Activated naive CD4-positive, alpha-beta T cell treated with anti-CD3 and anti-CD28 coated beads, Interleukin-2, amount 50 U/mL, for 24 hours (primary cell): ENCODE results near the gene CPAMD8.

ENCODE experiments used
- H3K27ac Mint-ChIP-seq: one replicate; pipeline ENCODE4 v1.8.0; 2021; ENCODE audit warnings: mild to moderate bottlenecking, mixed read lengths
- H3K27me3 Mint-ChIP-seq: one replicate; pipeline ENCODE4 v1.8.0; 2021; ENCODE audit warnings: mixed read lengths
- H3K36me3 Mint-ChIP-seq: one replicate; pipeline ENCODE4 v1.8.0; 2021; ENCODE audit warnings: mixed read lengths
- H3K4me1 Mint-ChIP-seq: one replicate; pipeline ENCODE4 v1.8.0; 2021; ENCODE audit warnings: mixed read lengths
- H3K4me3 Mint-ChIP-seq: one replicate; pipeline ENCODE4 v1.8.0; 2021; ENCODE audit warnings: mild to moderate bottlenecking, mixed read lengths
- H3K9me3 Mint-ChIP-seq: one replicate; pipeline ENCODE4 v1.8.0; 2021; ENCODE audit warnings: mixed read lengths

CPAMD8 gene

GRCh38 chr19:16904599-16904998, 122.0 kb downstream of the CPAMD8 start:
- no peak overlapping the region for H3K27ac Mint-ChIP-seq
- H3K4me1 Mint-ChIP-seq, result peaks cover 5% of the 10 kb centered on the region
- no peaks in the 10 kb centered on the region for H3K27me3 Mint-ChIP-seq
- no peaks in the 10 kb centered on the region for H3K9me3 Mint-ChIP-seq
- H3K36me3 Mint-ChIP-seq, result no peaks in the 10 kb centered on the region
- no peak overlapping the region for H3K4me3 Mint-ChIP-seq

DNA sequence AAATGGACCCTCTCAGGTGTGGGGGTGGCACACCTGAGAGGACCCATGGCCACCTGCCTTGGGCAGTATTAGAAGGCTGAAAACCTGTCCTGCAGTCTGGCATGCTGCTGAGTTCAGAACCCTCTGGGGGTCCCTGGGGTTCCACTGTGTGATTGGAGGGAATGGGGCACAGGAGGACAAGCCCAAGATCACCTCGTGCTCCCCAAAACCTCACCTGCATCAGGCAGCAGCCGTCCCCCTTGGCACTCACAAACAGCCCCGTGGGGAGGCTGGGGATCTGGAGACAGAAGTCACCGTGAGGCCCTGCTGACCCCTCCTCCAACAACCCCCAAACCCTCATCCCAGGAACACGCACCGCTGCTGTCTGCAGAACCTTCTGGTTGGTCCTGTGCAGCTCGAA, 123.3 kb downstream of the CPAMD8 start:
- Mint-ChIP-seq H3K27me3 (peaks cover 4% of the 10 kb centered on the region), H3K4me1 (peaks cover 15% of the 10 kb centered on the region), H3K36me3 (no peaks in the 10 kb centered on the region), H3K27ac (no peak overlapping the region), H3K4me3 (no peak overlapping the region), H3K9me3 (no peaks in the 10 kb centered on the region)

DNA sequence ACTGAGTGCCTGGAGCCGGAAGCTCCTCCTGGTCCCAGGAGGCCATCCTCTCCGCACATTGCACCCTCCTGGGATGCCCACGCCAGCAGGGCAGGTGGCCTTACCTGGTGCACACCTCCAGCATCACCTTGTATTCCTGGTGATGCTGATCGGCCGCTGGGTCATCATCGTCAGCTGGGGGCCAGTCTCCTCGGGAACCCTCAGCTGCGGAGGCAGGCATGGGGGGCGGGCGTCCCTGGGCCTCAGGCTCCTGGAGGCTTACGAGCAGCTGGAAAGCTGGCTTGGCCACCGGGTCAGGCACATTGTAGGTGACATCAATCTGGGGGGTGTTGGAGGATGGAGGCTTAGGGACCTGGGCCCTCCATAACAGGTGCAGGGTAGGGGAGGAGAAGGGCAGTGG, 124.1 kb downstream of the CPAMD8 start:
- Mint-ChIP-seq H3K27me3 (peaks cover 5% of the 10 kb centered on the region), H3K36me3 (no peaks in the 10 kb centered on the region), H3K27ac (no peak overlapping the region), H3K9me3 (no peaks in the 10 kb centered on the region), H3K4me3 (no peak overlapping the region), H3K4me1 (peaks cover 17% of the 10 kb centered on the region)

DNA sequence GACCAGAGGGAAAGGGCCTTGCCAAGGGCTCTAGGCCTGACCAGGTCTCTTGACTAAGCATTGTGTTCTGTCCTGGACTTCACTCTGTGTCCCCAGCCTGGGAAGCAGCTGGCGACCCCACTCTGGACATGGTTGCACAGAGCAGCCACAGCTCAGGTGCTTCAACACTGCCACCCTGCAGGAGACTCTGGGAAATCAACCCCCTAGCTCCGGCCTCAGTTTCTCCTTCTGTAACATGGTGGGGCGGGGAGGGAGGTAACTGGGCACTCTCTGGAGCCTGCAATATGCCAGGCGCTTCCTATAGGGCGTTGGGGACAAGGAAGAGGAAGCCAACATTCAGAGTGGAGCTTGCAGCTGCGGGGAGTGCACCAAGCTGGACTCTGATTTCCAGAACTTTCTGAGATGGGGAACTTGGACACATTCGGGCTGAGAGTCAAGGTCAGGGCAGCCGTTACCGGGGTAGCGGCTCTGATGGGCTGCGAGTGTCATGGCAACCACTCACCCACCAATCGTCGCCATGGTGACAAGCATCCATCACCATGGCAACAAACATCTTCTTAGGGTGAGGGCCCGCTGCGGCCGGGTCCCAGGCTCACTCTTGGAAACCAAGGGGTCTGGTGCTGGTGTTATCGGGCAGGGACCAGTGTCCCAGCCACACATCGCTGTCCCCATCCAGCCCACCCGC, 125.0 kb downstream of the CPAMD8 start:
- H3K4me1 Mint-ChIP-seq, result peaks cover 17% of the 10 kb centered on the region
- H3K36me3 Mint-ChIP-seq, result no peaks in the 10 kb centered on the region
- H3K27me3 Mint-ChIP-seq, result peaks cover 5% of the 10 kb centered on the region
- no peak overlapping the region for H3K27ac Mint-ChIP-seq
- no peaks in the 10 kb centered on the region for H3K9me3 Mint-ChIP-seq
- H3K4me3 Mint-ChIP-seq, result no peak overlapping the region

- H3K4me1 Mint-ChIP-seq, result peaks cover 17% of the 10 kb centered on the region
- H3K4me3 Mint-ChIP-seq, result no peak overlapping the region
- H3K27ac Mint-ChIP-seq, result no peak overlapping the region
- H3K9me3 Mint-ChIP-seq, result no peaks in the 10 kb centered on the region
- no peaks in the 10 kb centered on the region for H3K36me3 Mint-ChIP-seq
- peaks cover 8% of the 10 kb centered on the region for H3K27me3 Mint-ChIP-seq
Observed at GRCh38 chr19:16899566-16900075, 127.0 kb downstream of the CPAMD8 start.

GRCh38 chr19:16898361-16899015, 128.1 kb downstream of the CPAMD8 start:
- Mint-ChIP-seq H3K27ac (peak overlapping the region; percentile 12), H3K36me3 (no peaks in the 10 kb centered on the region), H3K27me3 (peaks cover 10% of the 10 kb centered on the region), H3K4me1 (peaks cover 17% of the 10 kb centered on the region), H3K9me3 (no peaks in the 10 kb centered on the region), H3K4me3 (peak overlapping the region; percentile 62)

GRCh38 chr19:16897856-16898161, 128.8 kb downstream of the CPAMD8 start:
- Mint-ChIP-seq H3K4me1 (peaks cover 17% of the 10 kb centered on the region), H3K36me3 (no peaks in the 10 kb centered on the region), H3K4me3 (peak overlapping the region; percentile 62), H3K27ac (no peak overlapping the region), H3K27me3 (peaks cover 10% of the 10 kb centered on the region), H3K9me3 (no peaks in the 10 kb centered on the region)

DNA sequence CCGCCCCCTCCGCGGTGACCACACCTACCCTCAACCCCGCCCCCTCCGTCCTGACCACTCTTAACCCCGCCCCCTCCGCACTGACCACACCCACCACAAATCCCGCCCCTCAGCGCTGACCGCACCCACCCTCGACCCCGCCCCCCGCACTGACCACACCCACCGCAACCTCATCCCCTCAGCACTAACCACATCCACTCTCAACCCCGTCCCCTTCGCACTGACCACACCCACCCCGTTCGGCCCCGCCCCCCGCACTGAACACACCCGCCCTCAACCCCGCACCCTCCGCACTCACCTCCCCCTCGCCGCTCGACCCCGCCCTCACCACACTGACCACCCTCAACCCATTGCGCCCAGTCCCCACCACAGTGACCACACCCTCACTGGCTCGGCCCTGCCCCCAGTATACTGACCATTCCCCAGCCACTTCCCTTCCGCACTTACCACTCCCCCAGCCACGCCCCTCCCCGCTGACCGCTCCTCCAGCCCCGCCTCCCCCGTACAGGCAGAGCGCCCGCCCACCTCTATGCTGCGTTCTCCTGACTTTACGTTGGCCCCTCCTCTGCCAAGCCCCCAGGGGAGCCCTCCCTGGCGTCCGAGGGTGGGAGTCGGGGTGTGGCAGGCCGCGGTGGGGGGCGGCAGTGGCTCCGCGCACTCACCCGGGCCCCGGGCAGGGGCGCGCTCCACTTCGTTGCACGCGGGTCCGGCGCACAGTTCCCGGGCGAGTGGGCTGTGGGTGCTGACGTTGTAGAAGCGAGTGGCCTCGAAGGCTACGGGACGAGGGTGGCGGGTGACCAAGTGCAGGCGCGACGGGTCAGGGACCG, 129.4 kb downstream of the CPAMD8 start:
- H3K27ac Mint-ChIP-seq, result no peak overlapping the region
- H3K4me1 Mint-ChIP-seq, result peaks cover 17% of the 10 kb centered on the region
- H3K27me3 Mint-ChIP-seq, result peaks cover 12% of the 10 kb centered on the region
- peak overlapping the region; percentile 23 for H3K4me3 Mint-ChIP-seq
- no peaks in the 10 kb centered on the region for H3K9me3 Mint-ChIP-seq
- H3K36me3 Mint-ChIP-seq, result no peaks in the 10 kb centered on the region

DNA sequence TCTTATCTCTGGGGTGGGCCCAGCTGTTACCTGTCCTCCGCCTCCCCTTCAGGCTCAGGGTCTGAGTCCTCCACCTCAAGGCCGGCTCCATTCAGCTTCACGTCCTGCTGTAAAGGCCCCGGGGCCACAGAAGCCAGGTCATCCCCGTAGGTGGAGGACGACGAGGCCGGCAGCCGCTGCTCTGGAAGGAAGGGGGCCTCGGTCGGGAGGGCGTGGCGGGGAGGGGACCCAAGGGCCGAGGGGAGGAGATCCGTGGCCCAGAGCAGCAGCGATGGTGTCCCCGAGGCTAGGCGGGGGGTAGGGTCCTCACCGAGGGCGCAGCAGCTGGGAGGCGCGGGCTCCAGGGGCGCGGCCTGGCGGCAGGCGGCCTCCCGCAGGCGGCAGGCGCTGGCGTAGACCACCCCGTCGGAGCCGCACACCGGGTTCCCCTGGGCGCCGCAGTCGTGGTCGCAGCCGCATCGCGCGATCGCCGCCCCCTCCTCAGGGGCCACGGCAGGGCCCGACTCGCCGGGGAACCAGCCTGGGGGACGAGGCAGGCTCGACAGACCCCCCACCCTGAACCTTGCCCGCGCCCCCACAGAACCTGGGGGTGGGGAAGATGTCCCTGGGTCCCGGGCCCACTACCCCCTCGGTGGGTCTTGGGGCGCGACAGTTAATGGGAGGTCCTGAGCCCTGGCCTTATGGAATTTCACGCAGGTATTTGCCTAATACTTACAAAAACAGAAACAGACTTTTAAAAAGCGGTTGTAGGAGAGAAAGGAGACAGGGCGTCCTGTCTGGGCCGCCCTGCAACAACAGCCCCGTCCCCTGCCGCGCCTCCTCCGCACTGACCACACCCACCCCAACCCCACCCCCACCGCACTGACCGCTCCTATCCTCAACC, 130.2 kb downstream of the CPAMD8 start:
- Mint-ChIP-seq H3K9me3 (no peaks in the 10 kb centered on the region), H3K4me1 (peaks cover 17% of the 10 kb centered on the region), H3K36me3 (no peaks in the 10 kb centered on the region), H3K27me3 (peaks cover 12% of the 10 kb centered on the region), H3K27ac (no peak overlapping the region), H3K4me3 (peak overlapping the region; percentile 57)

DNA sequence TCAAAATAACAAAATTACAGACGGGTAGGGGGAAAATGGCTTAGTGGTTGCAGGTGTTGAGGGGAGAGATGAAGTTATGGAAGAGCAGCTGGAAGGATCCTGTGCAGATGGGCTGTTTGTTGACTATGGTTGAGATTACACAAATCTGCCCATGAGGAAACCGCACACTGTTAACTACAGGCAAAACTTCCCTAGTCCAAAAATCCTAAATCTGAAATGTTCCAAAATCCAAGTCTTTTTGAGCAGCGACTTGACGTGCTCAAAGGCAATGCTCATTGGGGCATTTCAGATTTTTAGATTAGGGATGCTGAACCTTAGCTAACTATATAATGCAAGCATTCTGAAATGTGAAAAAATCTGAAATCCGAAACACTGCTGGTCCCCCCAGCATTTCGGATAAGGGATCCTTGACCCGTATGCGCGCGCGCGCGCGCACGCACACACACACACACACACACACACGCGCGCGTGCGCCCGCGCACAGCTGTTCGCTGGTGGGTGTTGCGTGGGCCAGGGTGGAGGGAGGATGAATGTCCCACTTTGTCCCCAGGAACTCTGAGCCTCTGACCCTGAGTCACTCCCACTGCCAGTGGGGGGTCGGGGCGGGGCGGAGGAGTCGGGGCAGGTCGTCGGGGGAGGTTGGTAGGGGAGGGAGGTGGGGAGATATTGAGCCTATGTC, 131.0 kb downstream of the CPAMD8 start:
- peaks cover 17% of the 10 kb centered on the region for H3K4me1 Mint-ChIP-seq

GRCh38 chr19:16894080-16894479, 132.5 kb downstream of the CPAMD8 start:
- Mint-ChIP-seq H3K36me3 (no peaks in the 10 kb centered on the region), H3K9me3 (no peaks in the 10 kb centered on the region), H3K4me3 (no peak overlapping the region), H3K27ac (no peak overlapping the region), H3K27me3 (peaks cover 12% of the 10 kb centered on the region), H3K4me1 (peaks cover 10% of the 10 kb centered on the region)

More for the DNA sequence above, 131.0 kb downstream of the CPAMD8 start:
- Mint-ChIP-seq H3K27ac (no peak overlapping the region), H3K4me3 (peak overlapping the region; percentile 32), H3K36me3 (no peaks in the 10 kb centered on the region), H3K9me3 (no peaks in the 10 kb centered on the region), H3K27me3 (peaks cover 12% of the 10 kb centered on the region)

DNA sequence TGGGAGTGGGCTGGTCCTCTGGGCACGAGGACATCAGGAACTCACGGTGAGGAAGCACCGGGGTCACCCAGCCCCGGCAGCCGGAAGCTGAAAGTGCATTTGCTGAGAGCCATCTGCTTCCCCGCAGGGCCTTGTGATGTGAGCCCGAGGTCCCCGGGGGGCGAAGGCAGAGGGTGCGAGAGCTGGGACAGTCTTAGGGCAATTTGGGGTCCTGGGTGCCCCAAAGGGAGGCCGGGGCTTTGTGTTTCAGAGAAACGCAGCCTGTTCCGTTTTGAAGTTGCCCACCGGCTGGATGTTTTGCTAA, 133.0 kb downstream of the CPAMD8 start:
- Mint-ChIP-seq H3K27me3 (peaks cover 12% of the 10 kb centered on the region), H3K4me1 (peaks cover 5% of the 10 kb centered on the region), H3K4me3 (no peak overlapping the region), H3K9me3 (no peaks in the 10 kb centered on the region), H3K27ac (no peak overlapping the region), H3K36me3 (no peaks in the 10 kb centered on the region)

GRCh38 chr19:16892868-16893685, 133.5 kb downstream of the CPAMD8 start:
- peaks cover 3% of the 10 kb centered on the region for H3K4me1 Mint-ChIP-seq
- peaks cover 10% of the 10 kb centered on the region for H3K27me3 Mint-ChIP-seq
- H3K9me3 Mint-ChIP-seq, result no peaks in the 10 kb centered on the region
- H3K27ac Mint-ChIP-seq, result no peak overlapping the region
- H3K4me3 Mint-ChIP-seq, result no peak overlapping the region
- H3K36me3 Mint-ChIP-seq, result no peaks in the 10 kb centered on the region

DNA sequence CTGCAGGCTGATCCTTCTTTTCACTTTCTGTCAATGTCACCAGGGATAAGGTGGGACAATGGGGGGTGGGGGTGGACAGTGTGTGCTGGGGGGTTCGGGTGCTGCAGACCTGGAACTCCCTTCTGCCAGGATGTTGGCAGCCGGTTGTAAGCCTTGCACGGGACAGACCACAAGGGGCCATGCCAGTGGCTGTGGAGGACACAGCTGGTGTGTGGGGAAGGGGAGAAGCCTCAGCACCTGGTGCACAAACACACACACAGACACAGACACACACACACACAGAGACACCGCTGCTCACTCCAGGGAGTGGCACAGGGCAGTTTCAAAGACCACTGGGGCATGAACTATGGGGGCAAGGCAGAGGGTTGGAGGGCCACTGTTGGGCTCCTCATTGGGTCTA, 134.2 kb downstream of the CPAMD8 start:
- no peaks in the 10 kb centered on the region for H3K9me3 Mint-ChIP-seq
- no peaks in the 10 kb centered on the region for H3K36me3 Mint-ChIP-seq
- peaks cover 10% of the 10 kb centered on the region for H3K27me3 Mint-ChIP-seq
- H3K27ac Mint-ChIP-seq, result no peak overlapping the region
- no peak overlapping the region for H3K4me3 Mint-ChIP-seq
- peaks cover 3% of the 10 kb centered on the region for H3K4me1 Mint-ChIP-seq
